ENCODE measurements around the gene SORT1.

The SORT1 gene

DNA sequence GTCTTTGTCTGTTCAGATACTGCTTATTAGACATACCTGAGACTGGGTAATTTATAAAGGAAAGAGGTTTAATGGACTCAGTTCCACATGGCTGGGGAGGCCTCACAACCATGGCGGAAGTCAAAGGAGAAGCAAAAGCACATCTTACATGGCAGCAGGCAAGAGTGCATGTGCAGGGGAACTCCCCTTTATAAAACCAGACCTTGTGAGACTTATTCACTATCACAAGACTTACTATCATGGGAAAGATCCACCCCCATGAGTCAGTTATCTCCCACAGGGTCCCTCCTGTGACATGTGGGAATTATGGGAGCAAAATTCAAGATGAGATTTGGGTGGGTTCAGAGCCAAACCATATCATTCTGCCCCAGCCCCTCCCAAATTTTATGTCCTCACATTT, 35.6 kb upstream of the SORT1 start:
- DNase-seq (ENCODE audit: low read depth, low spot score): no peak
- in situ Hi-C loops (cut with HindIII; ENCODE audit: low sequenced_read_pairs): no loop called here
- TF ChIP-seq CTCF (IDR thresholded peaks at IDR 0.05; ENCODE audit: low read depth, low read length): no peak
- H3K4me3 ChIP-seq (ENCODE audit: low read depth, low read length): no peak overlapping the region

GRCh38 chr1:109432336-109432735, 34.6 kb upstream of the SORT1 start:
- in situ Hi-C loops (cut with HindIII; ENCODE audit: low sequenced_read_pairs): no loop called here
- no peak for TF ChIP-seq CTCF (IDR thresholded peaks at IDR 0.05; ENCODE audit: low read depth, low read length)
- no peak overlapping the region for H3K4me3 ChIP-seq (ENCODE audit: low read depth, low read length)
- DNase-seq (ENCODE audit: low read depth, low spot score): no peak

GRCh38 chr1:109427171-109427467, 29.4 kb upstream of the SORT1 start:
- H3K4me3 ChIP-seq (ENCODE audit: low read depth, low read length): peak overlapping the region; percentile 87
- in situ Hi-C loops (cut with HindIII; ENCODE audit: low sequenced_read_pairs): no loop called here
- TF ChIP-seq CTCF (IDR thresholded peaks at IDR 0.05; ENCODE audit: low read depth, low read length): no peak
- DNase-seq (ENCODE audit: low read depth, low spot score): no peak

GRCh38 chr1:109426281-109427170, 28.8 kb upstream of the SORT1 start, which contains the start of gene PSMA5:
Gene PSMA5 (minus strand): TSS chr1:109426448. CDS start chr1:109426330, 118 bp downstream.
- peak; percentile 99 for DNase-seq (ENCODE audit: low read depth, low spot score)
- no peak for TF ChIP-seq CTCF (IDR thresholded peaks at IDR 0.05; ENCODE audit: low read depth, low read length)
- H3K4me3 ChIP-seq (ENCODE audit: low read depth, low read length): peak within 1 kb of the TSS; percentile 87
- in situ Hi-C loops (cut with HindIII; ENCODE audit: low sequenced_read_pairs): no loop called here

DNA sequence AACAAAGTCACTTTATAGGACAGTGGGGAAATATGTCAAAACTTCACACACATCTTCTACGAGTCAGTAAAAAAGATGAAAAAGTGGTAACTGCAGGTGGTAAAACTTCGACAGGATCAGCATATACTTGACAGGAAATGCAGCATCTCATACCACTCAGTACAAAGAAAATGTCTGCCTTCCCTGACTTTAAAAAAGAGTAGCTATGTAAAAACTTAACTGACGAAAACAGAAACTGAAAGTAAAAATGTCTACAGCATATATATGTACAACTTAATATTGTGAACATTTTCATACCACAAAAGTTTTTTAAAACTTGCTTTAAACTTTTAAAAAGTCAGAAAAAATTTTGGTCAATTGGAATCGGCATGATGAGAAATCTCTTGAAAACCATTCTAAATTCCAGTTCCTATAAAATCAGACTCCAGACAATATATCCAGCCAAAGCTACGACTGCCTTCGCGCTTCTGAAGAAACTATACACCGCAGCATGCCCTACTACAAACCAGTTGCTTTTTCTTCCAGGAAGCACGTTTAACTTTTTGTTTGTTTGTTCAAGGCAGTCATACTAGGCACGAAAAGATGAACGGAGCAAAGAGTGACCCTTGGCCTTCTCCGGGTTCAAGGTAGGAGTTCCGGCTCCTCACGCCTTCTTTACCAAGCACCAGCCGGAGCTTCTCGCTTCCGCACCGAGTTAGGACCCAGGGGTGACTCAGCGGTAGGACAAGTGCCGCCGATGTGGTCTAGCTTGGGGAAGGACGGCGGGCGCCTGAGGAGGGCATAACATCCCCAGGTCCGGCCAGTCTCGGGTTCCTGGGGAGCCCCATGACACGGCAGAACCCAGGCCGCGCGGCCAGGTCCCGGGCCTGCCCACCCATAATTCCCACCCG, 27.9 kb upstream of the SORT1 start:
- peak overlapping the region; percentile 87 for H3K4me3 ChIP-seq (ENCODE audit: low read depth, low read length)
- in situ Hi-C loops (cut with HindIII; ENCODE audit: low sequenced_read_pairs): no loop called here
- peak; percentile 42 for DNase-seq (ENCODE audit: low read depth, low spot score)
- TF ChIP-seq CTCF (IDR thresholded peaks at IDR 0.05; ENCODE audit: low read depth, low read length): no peak

DNA sequence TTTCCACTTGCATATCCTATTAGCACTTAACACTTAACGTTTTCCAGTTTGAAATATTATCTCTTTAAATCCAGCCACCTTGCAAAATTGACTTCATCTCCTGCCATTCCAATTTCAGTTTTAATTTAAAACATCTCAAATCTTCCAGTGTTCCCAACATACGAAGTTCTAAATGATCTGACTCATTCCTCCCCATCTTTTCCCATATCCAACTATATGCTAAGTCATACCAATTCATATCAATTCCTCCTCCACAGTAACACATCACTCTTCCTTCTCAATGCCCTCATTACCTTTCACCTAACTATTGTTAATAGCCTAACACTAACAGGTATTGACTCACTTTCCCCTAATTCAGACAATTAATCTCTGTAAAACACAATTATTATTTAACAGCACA, 25.8 kb upstream of the SORT1 start:
- no peak for DNase-seq (ENCODE audit: low read depth, low spot score)
- H3K4me3 ChIP-seq (ENCODE audit: low read depth, low read length): no peak overlapping the region
- TF ChIP-seq CTCF (IDR thresholded peaks at IDR 0.05; ENCODE audit: low read depth, low read length): no peak
- in situ Hi-C loops (cut with HindIII; ENCODE audit: low sequenced_read_pairs): no loop called here

All from astrocyte of the spinal cord (primary cell).